GM08714 (cell line): ENCODE data around the gene S100A16.
"Not testable (repeated sequence)": the region's sequence is repeated elsewhere in the genome, so short reads cannot be mapped to it uniquely, and the experiment has no call there.

Experiments
- H3K4me3 ChIP-seq: fragments of 200-500 bp; sonication (Bioruptor generic); 2 replicates; pipeline ENCODE4 v1.5.1; 2014; ENCODE audit warnings: mild to moderate bottlenecking, low read length, inconsistent platforms
- ZNF274 ChIP-seq: IDR thresholded peaks from 2 replicates; pipeline ENCODE4 v1.6.1; 2012; ENCODE audit warnings: mild to moderate bottlenecking, low read depth, low read length

S100A16 gene

DNA sequence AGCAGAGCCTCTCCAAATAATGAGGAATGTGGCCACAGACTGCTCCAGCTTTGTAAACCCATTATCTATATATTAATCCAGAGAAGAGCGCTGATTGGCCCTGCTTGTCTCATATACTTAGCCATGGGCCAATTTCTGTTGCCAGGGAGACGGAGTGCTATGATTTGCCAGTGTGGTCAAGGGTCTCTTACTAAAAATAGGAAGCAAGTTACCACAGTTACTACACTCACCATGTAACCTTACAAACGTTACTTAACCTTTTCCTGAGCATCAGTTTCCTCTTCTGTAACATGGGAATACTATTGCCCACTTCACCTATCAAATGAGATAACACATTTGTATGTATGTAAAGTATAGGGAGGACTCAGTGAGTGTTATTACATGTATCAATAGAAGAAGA, 39.6 kb downstream of the S100A16 start:
- no peak for TF ChIP-seq ZNF274
- no peak overlapping the region for H3K4me3 ChIP-seq

DNA sequence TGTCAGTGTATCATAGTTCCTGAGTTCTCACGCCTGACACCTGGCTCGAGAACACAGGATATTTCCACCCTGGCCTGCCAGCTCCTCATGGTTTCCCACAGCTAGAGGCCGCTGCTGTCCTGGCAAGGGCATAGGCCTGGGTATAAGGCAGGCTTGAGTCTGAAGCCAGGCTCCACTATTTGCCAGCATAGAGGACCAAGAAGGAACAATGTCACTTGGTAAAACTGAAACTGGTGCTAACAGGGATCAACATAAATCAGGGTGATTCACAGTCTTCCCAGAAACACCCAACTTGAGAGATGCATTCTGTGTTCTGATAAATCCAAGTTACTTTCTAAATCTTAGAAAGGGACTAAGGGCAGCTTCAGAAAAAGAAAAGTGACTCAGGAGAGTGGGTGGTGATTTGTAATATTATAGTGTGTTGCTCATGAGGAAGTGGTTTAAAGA, 40.3 kb downstream of the S100A16 start:
- no peak for TF ChIP-seq ZNF274
- no peak overlapping the region for H3K4me3 ChIP-seq

DNA sequence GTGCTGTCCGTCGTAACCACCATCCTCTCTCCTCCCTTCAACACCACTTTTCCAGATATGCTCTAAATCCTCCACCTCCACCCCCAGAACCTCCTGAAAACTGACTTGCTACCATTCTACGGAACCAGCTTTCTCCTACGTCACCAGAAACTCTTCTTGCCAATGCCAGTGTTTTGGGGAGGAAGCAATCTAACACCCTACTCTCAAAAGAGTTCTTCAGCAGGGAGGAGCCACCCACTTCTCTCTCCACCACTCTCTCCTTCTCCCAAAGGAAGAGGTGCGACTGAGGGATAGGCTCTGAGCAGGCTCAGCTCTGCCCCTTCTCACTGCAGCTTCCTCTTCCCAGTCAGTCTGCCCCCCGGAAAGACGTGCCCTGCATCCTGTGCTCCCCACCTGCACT, 41.2 kb downstream of the S100A16 start:
- TF ChIP-seq ZNF274, result no peak
- H3K4me3 ChIP-seq, result no peak overlapping the region

DNA sequence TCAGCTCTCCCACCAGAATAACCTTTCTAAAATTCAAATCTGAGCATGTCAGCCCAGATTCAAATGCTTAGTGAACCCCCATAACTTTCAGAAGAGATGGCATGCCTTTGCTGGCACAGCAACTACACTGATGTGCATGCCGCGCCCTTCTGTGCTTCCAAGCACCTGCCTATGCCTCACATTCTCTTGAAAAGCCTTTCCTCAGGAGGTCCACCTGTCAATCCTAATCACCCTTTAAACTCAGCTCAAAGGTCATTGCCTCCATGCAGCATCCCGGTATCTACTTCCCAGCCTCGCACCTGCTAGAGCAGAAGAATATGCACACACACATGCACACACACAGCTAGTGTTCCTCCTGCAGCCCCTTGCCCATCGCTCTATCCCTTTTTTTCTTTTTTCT, 42.1 kb downstream of the S100A16 start:
- TF ChIP-seq ZNF274, result no peak
- no peak overlapping the region for H3K4me3 ChIP-seq

DNA sequence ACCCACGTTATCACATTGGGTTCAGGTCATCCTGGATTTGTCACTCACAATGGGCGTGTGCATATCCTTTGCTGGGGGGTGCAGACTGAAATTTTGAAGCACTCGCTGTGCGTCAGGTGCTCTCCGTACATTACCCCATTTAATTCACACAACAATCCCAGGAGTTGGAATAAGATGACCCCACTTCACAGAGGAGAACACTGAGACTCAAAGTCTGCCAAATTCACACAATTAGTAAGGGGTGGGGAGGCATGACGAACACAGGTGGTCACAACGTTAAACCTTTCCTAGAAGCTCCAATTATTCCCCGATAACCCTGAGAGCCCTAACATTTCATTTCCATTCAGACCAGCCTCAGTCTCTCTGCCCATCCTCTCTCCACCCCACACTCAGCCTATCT, 43.5 kb downstream of the S100A16 start:
- no peak for TF ChIP-seq ZNF274
- H3K4me3 ChIP-seq, result no peak overlapping the region

DNA sequence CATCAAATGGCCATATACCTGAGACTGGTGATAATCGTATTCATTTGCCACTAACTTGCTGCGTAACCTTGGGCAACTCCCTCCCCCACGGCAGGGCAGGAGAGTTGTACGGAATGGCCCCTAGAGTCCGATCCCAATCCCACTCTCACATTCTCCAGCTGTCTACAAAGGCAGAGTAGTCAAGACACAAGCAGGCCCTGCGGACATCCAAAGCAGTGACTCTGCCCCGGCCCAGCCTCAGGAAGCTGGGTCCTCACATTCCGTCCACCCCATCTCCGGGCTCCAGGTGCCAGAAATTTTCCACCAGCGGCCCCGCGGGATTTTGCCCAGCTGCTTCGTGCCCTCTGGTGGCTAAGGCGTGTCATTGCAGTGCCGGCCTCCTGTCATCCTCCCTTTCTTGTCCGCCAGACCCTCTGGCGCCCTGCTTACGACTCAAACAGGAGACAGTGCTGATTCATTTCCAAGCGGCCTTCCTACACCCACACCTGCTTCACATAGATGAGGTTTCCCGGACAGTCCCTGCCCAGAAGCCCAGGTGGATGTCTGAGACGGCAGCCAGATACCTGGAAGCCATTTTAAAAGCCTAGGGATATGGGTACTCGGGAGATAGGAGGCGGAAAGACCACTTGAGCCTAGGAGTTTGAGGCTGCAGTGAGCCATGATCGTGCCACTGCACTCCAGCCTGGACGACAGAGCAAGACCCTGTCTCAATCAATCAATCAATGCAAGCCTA, 44.4 kb downstream of the S100A16 start:
- no peak for TF ChIP-seq ZNF274
- no peak overlapping the region for H3K4me3 ChIP-seq

DNA sequence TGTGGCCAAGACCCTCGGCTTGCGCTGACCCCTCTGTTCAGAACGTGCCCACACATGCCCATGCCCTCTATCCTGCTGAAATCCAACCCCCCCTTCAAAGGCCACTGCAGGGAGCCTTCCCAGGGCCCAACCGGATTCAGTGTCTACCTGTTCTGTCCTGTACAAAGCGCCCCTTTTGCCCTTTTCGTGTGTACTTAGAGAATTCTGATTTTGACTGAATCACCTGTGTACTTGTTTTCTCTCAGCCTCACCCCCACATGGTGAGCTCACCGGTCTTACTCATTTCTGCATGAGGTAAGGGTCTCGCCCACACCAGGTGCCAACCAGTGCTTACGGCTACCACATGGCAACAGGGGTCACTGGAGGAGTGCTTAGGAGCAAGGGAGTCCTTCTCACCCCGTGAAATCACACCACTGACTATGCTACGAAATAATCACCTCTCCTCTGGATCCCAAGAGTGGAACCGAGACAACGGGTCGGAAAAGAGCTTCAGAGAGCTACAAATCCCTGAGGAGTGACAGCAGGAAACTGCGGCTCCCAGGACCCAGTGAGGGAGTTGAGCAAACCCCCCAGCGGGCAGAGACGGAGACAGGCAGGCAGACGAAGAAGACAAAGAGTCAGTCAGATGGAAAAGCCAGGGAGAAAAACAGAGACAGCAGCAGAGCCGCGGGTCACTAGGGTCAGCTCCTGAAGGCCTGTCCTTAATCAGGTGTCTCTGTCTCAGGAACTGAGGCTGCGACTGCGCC, 45.1 kb downstream of the S100A16 start:
- TF ChIP-seq ZNF274, result no peak
- no peak overlapping the region for H3K4me3 ChIP-seq

- H3K4me3 ChIP-seq, result no peak overlapping the region
- no peak for TF ChIP-seq ZNF274
Measured at GRCh38 chr1:153566414-153567371, 46.2 kb downstream of the S100A16 start.

- no peak within 1 kb of the TSS for H3K4me3 ChIP-seq
- TF ChIP-seq ZNF274, result no peak
Measured at GRCh38 chr1:153565529-153566374, 47.2 kb downstream of the S100A16 start, which contains the start of gene S100A2. TSS of gene S100A2 (minus strand) at chr1:153565844. CDS start at chr1:153563877, 1,967 bp downstream.

GRCh38 chr1:153563991-153564390, 48.9 kb downstream of the S100A16 start:
- no peak for TF ChIP-seq ZNF274

GRCh38 chr1:153563483-153563901, 49.4 kb downstream of the S100A16 start:
- TF ChIP-seq ZNF274, result no peak

More at GRCh38 chr1:153563991-153564390, 48.9 kb downstream of the S100A16 start:
- H3K4me3 ChIP-seq, result no peak overlapping the region

DNA sequence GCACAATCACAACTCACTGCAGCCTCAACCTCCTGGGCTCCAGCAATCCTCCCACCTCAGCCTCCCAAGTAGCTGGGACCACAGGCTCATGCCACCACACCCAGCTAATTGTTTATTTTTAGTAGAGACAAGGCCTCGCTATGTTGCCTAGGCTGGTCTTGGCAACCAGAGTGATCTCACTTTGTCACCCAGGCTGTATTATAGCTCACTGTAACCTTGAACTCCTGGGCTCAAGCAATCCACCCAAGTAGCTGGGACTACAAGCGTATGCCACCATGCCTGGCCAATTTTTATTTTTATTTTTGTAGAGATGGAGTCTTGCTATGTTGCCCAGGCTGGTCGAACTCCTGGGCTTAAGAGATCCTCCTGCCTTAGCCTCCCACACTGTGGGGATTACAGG, 50.9 kb downstream of the S100A16 start:
- not testable (repeated sequence) for H3K4me3 ChIP-seq

More at GRCh38 chr1:153563483-153563901, 49.4 kb downstream of the S100A16 start:
- no peak overlapping the region for H3K4me3 ChIP-seq

DNA sequence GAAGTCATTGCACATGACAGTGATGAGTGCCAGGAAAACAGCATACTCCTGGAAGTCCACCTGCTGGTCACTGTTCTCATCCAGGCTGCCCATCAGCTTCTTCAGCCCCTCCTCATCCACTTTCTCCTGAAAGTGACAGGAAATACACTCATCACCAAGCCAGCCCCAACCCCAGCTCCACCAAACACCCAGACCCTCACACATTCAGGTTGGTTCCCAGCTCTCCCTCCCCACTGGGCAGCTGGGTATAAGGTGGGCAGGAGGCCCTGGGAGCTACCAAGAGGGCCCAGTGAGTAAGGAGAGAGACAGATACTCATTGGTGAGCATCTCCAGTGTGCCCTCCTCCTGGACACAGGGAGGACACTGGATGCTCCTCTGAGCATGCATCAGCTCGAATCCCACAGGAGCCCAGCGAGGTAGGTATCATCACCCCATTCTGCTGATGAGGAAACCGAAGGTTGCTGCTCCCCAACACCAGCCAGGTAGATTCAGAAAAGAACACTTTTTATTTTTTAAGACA, 51.4 kb downstream of the S100A16 start:
- no peak overlapping the region for H3K4me3 ChIP-seq
- TF ChIP-seq ZNF274, result no peak
